ENCODE measurements around the gene ADAMTS6. TPM values are rescaled to one million over a fixed set of nuclear protein-coding genes. Genes with fewer than 3 reads are reported as not detected.

The ADAMTS6 gene
- total RNA-seq, result 10 to 100 TPM in 1 of 4 donors, 1 to 10 TPM in 2, under 1 TPM in 1; 0.80 to 13.2 (median 2.2) TPM

- Histone ChIP-seq H3K36me3 (no peaks in the 10 kb centered on the region), H3K27ac (peak within 1 kb of the TSS; percentile 62 to 84 (median 70)), H3K27me3 (no peaks in the 10 kb centered on the region), H3K4me1 (peaks cover 0 to 26% (median 3%) of the 10 kb centered on the region in 4 donors), H3K4me3 (peak within 1 kb of the TSS; percentile 38 to 59 (median 48)), H3K9me3 (no peaks in the 10 kb centered on the region)
- DNase-seq, result peak; percentile 67 to 94 (median 90)
- TF ChIP-seq POLR2A (IDR thresholded peaks at IDR 0.05) (no peak), CTCF (IDR thresholded peaks at IDR 0.05) (no peak)
These were observed at the start of gene ADAMTS6 for GRCh38 chr5:65481635-65482295. Gene ADAMTS6 (minus strand): TSS chr5:65481920. CDS start chr5:65473673, 8,247 bp downstream.

- no peak overlapping the region for H3K27ac ChIP-seq
These were observed 49.2 kb upstream of the ADAMTS6 start for GRCh38 chr5:65530904-65531303.

GRCh38 chr5:65525726-65526125 is 44.0 kb upstream of the ADAMTS6 start:
- no peak for TF ChIP-seq POLR2A (IDR thresholded peaks at IDR 0.05)
- TF ChIP-seq CTCF (IDR thresholded peaks at IDR 0.05), result no peak
- no peaks in the 10 kb centered on the region for H3K36me3 ChIP-seq
- H3K27me3 ChIP-seq, result no peaks in the 10 kb centered on the region
- no peak for DNase-seq
- no peaks in the 10 kb centered on the region for H3K9me3 ChIP-seq
- H3K4me1 ChIP-seq, result no peaks in the 10 kb centered on the region
- H3K27ac ChIP-seq, result no peak overlapping the region
- H3K4me3 ChIP-seq, result no peak overlapping the region

More at GRCh38 chr5:65530904-65531303, 49.2 kb upstream of the ADAMTS6 start:
- DNase-seq, result no peak
- Histone ChIP-seq H3K27me3 (no peaks in the 10 kb centered on the region), H3K9me3 (no peaks in the 10 kb centered on the region), H3K4me1 (no peaks in the 10 kb centered on the region), H3K4me3 (no peak overlapping the region), H3K36me3 (no peaks in the 10 kb centered on the region)
- TF ChIP-seq POLR2A (IDR thresholded peaks at IDR 0.05) (no peak), CTCF (IDR thresholded peaks at IDR 0.05) (no peak)

GRCh38 chr5:65512170-65512937 is 30.6 kb upstream of the ADAMTS6 start:
- Histone ChIP-seq H3K4me1 (no peaks in the 10 kb centered on the region), H3K27me3 (no peaks in the 10 kb centered on the region), H3K27ac (no peak overlapping the region), H3K36me3 (no peaks in the 10 kb centered on the region), H3K4me3 (no peak overlapping the region), H3K9me3 (no peaks in the 10 kb centered on the region)
- DNase-seq, result no peak
- TF ChIP-seq CTCF (IDR thresholded peaks at IDR 0.05) (no peak), POLR2A (IDR thresholded peaks at IDR 0.05) (no peak)

- Histone ChIP-seq H3K27ac (no peak overlapping the region), H3K4me1 (no peaks in the 10 kb centered on the region), H3K4me3 (no peak overlapping the region), H3K36me3 (no peaks in the 10 kb centered on the region), H3K9me3 (no peaks in the 10 kb centered on the region), H3K27me3 (no peaks in the 10 kb centered on the region)
- DNase-seq, result no peak
- TF ChIP-seq CTCF (IDR thresholded peaks at IDR 0.05) (no peak), POLR2A (IDR thresholded peaks at IDR 0.05) (no peak)
These were observed 27.3 kb upstream of the ADAMTS6 start for GRCh38 chr5:65508978-65509377.

Measured in Peyer's patch (tissue), 4 donors.